ENCODE data around the gene HIGD1A.

DNA sequence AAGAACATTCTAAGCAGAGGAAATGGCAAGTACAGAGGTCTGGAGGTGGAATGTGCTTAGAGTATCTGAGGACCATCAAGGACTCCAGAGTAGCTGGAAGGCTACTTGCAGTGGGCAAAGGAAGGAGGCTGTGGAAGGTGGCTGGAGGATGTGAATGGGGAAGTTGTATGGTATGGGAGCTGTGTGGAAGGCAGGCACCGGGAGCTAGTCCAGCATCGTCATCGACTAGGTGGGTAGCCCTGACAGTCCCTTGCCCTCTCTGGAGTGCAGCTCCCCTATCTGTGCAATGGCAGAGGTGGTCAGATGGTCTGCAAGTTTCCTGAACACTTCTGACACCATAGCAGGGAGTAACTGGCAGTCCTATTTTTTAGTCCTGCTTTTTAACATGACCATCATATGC, 50.5 kb downstream of the HIGD1A start:
- no peak for TF ChIP-seq GATA3 (IDR thresholded peaks at IDR 0.05; ENCODE audit: low read depth, low read length)
- TF ChIP-seq GATA2 (IDR thresholded peaks at IDR 0.05; ENCODE audit: low read depth, low read length) = no peak

Data from SH-SY5Y (cell line).